ENCODE results near the gene ARHGAP24.
"Not testable (repeated sequence)": the region's sequence is repeated elsewhere in the genome, so short reads cannot be mapped to it uniquely, and the experiment has no call there.

The ARHGAP24 gene

DNA sequence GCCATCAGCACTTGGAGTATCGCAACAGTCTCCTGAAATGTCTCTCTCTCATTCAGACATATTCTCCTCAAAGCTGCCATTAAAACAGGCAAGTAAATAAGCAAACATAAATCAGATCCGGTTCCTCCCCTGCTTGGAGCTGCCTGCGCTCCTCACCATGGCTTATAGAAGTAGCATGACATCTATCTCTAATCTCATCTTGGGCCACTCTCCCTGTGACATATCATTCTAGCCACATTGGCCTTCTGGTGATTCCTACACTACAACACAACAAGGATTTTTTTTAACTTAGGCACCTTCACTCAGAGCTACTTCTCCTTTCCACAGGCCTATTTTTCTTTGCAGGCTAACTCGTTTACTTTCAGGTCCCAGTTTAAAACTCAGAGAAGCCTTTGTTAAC, 387.9 kb downstream of the ARHGAP24 start:
- DNase-seq (ENCODE audit: low read depth), result no peak

DNA sequence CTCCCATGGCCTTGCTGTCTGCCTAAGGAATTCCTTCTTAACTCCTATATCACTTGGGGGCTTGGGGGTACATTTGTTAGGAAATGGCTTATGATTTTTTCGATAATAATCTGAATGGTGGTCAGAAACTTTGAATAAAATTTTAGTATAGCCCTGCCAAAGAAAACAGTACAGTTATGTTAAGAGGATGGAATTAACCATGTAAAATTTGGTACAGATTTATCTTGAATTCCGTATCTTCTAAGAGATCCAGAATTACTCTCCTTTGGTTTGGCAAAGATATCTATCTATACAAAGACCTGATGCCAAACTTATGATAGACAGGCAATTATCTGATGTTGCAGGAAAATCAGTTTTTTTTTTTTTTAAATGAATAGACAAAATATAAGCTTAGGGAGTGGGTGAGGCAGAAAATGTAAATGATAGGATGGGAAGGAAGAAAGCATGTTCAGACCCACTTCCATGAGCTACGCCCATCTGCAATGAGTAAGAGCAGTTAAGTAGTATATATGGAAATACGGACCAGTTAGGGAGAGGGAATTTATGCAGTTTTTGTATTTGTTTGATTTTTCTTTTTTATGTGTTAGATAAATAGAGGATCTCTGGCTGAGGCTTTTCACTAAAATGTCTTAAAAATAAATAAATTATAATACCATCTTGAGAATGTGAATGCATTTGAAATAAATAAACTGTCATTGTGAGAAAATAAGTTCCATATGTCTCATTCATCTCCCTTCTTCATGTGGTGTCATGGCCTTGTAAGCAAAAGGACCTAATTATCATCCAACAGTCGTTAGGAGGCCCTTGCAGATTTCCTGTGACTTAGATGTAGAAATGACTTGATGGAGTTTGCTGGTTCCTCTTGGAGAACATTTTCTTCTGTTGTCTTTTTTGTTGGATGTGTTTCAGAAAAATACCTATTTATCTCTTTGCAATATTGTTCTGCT, 389.6 kb downstream of the ARHGAP24 start:
- no peak for DNase-seq (ENCODE audit: low read depth)

DNA sequence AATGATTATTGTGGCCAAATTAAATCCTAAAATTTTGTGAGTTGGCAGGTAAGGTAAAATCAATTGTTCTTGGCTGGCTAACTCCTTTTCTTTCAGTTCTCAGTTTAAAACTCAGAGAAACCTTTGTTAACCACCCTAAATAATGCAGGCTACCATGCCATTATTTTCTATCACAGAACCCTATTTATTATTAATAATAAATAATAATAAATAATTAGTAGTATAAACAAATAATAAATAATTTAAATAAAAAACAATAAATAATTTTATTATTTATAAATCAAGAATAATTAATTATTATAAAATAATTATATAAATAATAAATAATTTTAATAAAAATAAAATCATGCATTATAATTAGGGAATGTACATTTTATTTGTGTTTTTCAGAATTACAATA, 390.3 kb downstream of the ARHGAP24 start:
- no peak for DNase-seq (ENCODE audit: low read depth)

DNA sequence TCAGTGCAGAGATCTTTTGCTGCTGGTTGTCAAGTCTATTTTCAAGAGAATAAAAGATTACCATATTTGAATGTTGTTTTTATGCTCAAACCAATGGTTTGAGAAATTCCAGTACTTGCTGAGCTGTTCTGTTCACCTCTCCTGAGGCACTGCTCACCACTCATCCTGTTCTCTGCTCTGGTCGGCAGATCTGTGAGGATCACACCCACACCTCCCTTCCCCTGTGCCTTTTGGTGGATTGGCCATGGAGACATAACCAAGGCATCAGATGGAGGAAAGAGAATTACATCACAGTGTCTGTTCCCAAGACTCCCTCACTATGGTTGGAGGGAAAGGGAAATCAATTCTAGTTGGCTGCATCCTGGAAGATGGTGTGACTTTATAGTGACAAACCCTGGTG, 391.6 kb downstream of the ARHGAP24 start:
- DNase-seq (ENCODE audit: low read depth), result no peak

DNA sequence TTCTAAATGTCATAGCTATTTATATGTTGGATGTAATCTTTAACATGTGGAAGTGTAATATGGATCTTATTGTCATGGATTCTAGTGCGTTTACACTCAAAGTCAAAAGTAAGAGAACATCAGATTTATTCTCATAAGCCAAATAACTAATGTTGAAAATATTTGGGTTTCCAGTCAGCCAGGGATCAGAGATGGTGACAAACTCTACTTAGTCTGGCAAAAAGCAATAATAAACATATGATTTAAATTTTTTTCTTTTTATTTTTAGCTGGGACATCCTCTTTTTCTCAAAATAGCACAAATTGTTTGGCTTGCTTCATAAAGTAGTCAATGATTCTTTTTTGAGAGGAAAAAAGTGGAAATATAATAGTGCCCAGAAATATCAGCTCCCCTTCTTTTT, 392.3 kb downstream of the ARHGAP24 start:
- DNase-seq (ENCODE audit: low read depth), result no peak

DNA sequence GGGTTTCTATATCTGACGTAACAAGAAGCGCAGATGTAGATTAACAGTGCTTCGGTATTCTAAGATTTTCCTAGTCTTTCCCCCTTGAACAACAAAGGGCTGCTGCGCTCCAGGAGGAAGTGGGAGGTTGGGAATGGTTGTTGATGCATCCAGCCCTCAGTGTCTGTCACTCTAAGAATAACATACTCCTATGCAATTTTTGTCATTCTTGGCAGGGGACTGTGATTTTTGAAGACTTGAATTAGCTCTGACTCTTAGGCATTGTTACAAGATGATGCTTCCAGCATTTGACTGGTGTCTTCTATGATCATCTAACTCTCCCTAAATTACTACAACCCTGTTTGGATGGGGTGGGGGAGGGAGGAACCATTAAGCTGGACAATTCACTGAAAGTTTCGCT, 394.2 kb downstream of the ARHGAP24 start:
- no peak for DNase-seq (ENCODE audit: low read depth)

DNA sequence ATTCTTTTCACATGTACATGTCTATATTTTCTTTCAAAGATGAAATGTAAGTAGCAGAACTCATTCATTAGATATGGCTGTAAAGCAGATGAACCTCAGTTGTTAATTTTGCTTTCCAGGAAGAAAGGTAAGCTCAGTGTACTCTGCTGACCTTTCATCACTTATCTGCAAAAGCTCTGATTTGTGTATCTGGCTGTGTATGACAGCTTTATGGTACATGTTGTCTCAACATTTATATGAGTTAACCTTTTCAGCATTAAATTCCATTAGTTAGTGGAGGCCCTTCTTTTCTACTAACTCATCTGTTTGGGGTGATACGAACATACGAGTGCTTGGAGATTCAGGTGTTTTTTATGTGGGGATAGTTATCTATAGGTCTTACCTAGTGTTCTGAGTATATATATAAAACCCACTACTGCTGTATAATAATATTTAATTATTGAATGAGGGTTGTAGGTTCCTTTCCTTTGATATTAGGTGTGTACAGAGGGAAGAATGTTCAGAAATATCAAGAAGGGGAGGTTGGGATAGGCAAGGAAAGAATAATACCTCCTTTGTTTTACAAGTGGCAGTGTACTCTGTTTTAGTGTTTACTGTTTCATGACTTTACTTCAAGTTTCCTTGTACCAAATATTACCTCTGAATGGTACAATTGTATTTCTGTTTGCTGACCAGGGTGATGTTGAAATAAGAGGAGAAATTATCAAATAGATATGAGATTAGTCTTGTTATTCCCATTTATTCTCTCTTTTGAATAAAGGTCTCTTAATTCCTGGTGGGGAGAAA, 395.5 kb downstream of the ARHGAP24 start:
- DNase-seq (ENCODE audit: low read depth), result no peak

DNA sequence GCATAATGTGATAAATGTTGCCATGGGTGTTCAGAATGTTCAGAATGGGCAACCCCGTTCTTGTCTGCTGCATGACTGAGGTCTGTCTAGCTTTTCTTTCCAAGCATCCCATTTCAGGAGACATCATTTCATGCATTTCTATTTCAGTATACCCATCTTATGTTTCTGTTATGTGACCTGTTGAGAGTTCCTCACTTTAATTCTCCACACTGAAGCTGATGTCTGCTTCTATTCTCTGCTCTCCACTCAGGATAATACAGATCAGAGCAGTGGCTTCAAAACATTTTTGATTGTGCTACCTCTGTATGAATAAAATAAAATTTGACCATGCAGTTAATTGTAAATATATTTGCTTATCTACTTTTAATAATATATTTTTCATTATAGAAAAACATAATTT, 398.6 kb downstream of the ARHGAP24 start:
- DNase-seq (ENCODE audit: low read depth), result no peak

DNA sequence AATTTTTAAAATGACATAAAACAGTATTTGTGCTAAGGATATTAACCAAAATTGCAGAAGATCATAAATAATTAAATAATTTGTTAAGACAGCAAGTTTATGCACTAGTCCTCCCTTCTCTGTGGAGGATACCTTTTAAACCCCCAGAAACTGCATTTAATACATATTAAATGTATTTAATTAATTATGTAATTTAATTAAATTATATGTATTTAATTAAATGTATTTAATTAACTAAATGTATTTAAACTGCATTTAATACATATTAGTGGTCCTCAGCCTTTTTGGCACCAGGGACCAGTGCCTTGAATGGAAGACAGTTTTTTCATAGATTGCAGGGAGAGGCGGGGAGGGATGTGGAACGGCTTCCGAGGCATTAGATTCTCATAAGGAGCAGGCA, 404.6 kb downstream of the ARHGAP24 start:
- DNase-seq (ENCODE audit: low read depth), result no peak

DNA sequence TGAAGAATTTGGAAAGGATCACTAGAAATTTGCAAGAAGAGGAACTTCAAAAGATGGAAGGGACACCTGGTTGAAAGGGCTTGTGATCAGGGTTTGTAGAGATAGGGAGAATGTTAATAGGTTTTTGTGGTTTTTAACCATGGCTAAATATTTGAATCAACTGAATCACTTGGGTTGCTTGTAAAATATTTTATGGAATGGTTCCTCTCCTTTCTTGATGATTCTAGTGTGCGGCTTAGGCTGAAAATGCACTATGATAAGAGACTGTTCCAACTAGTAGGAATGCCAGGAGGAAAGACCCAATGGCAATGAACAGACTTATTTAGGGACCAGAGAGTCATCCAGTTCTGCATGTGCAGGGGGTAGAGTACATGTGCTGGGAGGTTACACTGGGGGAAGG, 408.2 kb downstream of the ARHGAP24 start:
- DNase-seq (ENCODE audit: low read depth), result no peak

DNA sequence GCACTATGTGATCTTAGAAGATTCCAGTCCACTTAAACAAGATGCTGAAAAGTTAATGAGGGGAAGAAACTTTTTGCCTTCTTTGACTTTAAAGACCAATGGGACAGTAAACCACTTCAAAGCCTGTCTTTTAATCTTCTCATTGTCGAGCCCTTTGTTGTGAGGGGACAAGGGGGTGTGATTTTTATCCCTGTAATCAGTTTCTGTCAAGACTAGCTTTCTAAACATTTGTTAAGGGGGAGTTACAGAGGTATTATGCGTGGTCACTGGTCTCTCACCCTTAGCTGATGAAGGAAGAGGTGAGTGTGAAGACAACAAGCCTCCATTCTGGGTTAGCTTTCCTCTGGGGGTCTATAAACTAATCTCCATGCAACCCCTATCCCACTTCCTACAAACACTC, 409.3 kb downstream of the ARHGAP24 start:
- DNase-seq (ENCODE audit: low read depth), result no peak

DNA sequence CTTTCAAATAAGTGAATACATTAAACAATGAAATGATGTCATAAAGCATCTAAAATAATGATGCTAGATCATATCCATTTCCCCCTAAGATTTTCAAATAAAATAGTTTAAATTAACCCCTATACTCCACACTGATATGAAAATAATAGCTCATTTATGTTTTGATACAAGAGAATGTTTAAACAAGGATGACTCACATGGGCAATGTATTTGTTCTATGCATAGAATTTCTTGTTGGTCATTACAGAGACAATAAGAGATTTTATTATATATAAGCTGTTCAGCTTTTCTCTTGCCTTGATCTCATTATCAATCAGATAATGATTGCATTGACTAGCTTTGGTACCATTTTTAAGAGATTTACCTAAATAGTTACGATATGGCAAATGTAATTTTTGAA, 411.7 kb downstream of the ARHGAP24 start:
- DNase-seq (ENCODE audit: low read depth), result no peak

DNA sequence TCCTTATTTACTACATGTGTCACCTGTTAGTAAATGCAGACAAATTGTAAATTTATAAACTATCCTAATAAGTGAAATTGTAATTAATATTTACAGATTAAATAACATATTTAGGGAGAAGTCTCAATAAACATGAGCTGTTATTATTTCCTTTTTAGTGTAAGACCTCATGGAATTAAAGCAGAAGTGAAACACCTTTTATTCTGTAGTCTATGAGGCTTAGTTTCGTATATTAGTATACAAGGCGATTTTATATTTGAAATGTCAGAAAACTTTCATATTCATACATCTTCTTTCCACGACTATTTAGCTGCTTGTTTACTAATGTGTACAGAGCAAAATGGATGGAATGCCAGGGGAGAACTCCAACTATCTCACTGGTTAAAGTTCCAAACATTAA, 414.4 kb downstream of the ARHGAP24 start:
- no peak for DNase-seq (ENCODE audit: low read depth)

DNA sequence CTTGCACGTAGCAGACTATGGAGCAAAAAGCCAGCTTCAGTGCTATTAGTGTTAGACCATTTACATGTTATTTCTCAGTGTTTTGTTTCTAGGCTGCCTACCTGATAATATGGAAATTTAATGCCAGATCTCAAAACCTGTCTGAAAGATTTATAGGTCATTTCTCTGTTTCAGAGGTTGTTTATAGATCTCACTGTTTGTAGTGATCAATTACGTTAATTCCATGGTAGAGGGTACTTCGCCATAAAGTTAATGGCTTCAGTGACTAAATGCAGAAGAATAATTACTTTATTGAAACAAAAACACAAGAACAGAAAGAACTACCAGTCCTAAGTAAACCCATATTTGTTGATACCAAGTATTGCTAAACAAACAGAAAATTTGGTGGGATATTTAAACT, 420.8 kb downstream of the ARHGAP24 start:
- DNase-seq (ENCODE audit: low read depth), result no peak

DNA sequence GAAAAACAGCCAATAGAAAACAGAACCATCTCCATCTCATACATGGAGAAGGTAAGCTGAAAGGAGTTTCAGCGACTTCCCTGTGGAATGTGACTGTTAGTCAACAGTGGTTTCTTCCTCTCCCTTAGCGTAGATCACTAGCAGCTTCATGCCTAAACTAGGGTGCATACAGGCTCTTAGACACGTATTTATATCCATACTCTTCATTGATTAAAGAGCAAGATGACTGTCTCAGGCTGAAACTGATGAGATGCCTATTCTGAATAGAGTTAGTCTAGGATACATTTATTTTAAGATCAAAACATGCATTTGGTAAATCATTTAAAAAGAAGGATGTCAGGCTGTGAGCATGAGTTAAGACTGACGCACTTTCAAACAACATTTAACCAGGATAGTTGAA, 423.3 kb downstream of the ARHGAP24 start:
- DNase-seq (ENCODE audit: low read depth), result no peak

DNA sequence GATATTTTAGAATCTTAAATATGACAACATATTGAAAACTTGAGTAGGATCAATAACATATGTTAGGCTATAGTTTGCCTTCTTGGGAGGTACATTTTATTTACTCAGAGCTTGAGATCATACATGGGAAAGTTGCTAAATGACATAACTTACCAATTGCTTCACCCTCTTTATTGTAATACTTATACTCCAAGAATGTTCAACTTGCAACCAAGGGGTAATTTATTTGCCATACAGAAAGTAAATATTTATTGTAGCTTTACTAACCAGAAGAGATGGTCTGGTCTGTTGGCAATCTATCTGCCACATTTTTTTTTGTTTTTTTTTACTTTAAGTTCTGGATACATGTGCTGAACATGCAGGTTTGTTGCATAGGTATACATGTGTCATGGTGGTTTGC, 426.6 kb downstream of the ARHGAP24 start:
- no peak for DNase-seq (ENCODE audit: low read depth)

DNA sequence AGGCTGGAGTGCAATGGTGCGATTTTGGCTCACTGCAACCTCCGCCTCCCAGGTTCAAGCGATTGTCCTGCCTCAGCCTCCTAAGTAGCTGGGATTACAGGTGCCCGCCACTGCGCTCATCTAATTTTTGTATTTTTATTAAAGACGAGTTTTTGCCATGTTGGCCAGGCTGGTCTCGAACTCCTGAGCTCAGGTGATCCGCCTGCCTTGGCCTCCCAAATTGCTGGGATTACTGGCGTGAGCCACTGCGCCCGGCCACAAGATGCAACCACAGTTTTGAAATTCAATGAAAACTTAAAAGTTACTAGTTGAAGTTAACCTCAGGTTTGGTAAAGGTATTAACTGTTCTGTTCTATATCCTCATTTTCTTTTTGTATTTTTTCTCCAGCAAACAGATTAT, 427.7 kb downstream of the ARHGAP24 start:
- not testable (repeated sequence) for DNase-seq (ENCODE audit: low read depth)

DNA sequence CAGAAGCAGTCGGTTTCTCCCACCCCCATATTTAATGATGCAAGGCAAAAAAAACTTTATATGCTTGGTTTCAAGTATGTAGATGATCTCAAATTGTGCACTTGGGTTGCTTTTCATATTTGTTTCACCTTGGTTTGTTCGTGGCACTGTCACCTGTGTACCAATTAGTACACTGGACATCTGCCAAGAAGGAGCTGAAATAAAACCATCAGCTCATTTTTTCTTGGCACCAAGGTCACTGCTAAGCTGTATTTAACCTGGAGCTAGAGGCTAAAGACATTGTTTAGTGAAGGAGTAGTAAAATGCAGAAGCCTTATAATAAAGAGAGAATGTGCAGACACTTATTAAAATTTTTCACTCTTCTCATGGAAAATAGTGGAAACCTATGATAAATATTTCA, 430.8 kb downstream of the ARHGAP24 start:
- no peak for DNase-seq (ENCODE audit: low read depth)

DNA sequence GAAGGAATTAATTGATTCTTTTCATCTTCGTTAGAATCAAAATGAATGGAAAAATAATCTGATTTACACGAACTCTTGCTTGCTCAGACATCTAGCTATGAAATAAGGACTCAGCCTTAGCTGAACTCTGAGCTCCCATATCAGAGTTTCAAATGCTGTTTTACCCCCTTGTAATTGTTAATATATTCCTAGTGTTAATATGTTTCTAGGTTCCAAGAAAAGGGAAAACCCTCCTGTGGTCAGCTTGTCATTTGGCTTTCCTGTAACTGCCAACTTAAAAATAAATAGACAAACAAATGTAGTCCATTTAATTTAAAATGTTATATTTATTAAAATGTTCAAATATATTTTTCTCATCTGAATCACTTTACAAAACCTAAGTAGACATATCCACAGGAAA, 432.1 kb downstream of the ARHGAP24 start:
- DNase-seq (ENCODE audit: low read depth), result no peak

DNA sequence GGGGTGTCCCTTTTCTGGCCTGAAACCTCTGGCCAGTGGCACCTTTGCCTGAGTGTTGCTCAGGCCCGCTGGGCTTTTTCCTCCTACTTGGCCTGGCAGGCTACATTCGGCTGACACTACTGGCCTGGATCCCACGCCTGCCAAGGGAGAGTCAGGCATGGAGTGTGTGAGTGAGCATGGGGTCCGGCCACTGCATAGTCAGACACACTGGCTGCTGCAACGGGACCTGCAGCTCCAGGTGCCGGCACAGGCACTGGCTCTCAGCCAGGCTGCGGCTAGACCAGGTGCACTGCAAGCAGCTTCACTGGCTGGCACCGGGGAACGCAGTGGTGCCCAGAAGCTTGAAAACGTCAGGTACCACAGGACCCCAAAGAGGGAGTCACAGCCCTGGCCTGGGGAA, 434.9 kb downstream of the ARHGAP24 start:
- DNase-seq (ENCODE audit: low read depth), result no peak

DNA sequence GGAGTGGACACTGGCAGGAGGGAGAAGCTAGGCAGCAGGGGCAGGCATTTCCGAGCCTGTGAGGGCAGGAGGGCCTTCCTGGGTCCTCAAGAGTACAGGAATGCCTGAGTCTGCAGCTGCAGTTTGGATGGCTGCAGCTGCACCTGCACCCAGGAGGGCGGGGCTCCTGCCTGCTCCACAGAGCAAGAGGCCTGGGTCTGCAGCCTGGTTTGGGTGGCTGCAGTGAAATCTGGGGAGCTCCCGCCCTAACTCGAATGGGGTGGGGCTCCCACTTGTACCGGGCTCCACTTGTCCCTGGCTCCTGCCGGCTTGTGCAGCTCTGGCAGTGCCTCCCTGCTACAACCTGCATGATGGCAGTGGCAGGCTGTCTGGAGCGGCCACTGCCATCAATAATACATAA, 436.0 kb downstream of the ARHGAP24 start:
- no peak for DNase-seq (ENCODE audit: low read depth)

DNA sequence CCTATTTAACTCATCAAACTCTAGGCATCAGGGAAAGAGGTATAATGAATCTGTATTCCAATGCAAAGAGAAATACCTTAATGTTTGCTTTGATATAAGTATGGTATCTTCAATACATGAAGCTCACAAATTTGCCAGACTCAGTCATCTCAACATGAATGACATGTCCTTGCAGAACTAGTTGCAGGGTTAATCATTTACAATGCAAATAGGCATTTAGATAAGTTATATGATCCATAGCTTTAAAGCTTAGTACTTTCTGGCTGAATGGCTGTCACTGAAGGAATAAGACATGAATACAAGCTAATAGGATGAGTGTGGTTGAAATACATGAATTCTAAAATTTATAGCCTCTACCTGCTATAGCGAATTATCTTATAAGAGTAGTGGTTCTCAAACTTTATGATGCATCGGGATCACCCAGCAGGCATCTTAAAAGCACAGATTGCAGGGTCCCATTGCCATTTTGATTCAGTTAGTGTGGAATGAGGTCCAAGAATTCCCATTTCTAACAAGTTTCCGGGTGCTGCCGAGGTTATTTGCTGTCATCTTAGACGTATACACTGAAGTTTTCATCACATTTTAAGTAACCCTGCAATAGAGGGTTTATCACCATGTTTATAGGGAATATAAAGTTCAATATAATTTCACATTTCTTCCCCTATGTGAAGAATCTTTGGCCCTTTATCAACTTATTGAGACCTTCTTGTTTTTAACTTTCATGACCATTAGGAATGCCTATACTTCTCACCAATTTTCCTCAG, 439.2 kb downstream of the ARHGAP24 start:
- DNase-seq (ENCODE audit: low read depth), result no peak

DNA sequence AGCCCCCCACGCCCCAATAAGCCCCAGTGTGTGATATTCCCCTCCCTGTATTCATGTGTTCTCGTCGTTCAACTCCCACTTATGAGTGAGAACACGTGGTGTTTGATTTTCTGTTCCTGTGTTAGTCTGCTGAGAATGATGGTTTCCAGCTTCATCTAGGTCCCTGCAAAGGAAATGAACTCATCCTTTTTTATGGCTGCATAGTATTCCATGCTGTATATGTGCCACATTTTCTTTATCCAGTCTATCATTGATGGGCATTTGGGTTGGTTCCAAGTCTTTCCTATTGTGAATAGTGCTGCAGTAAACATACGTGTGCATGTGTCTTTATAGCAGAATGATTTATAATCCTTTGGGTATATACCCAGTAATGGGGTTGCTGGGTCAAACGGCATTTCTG, 440.6 kb downstream of the ARHGAP24 start:
- not testable (repeated sequence) for DNase-seq (ENCODE audit: low read depth)

All from activated T-helper 9 cell treated with anti-CD3 and anti-CD28 coated beads, Interleukin-2, amount 50 U/mL, for 16 hours (primary cell).